ENCODE measurements around the gene ABCF1.

GRCh38 chr6:30562470-30563425 lies 8.5 kb upstream of the ABCF1 start:
- TF ChIP-seq CTCF (IDR thresholded peaks at IDR 0.05), result no peak
- no peak for TF ChIP-seq POLR2A (IDR thresholded peaks at IDR 0.05)

All from vagina (tissue), 2 donors.